Fibroblast of villous mesenchyme (primary cell): ENCODE data around the gene CFAP69. TPM values are rescaled to one million over a fixed set of nuclear protein-coding genes. Genes with fewer than 3 reads are reported as not detected.
"Not testable (repeated sequence)": the region's sequence is repeated elsewhere in the genome, so short reads cannot be mapped to it uniquely, and the experiment has no call there.

Experiments used
- DNase-seq: peaks from one replicate; pipeline ENCODE4 v3.0.0-alpha.2; 2010; ENCODE audit warnings: low read depth
- H3K4me3 ChIP-seq: 2 replicates; pipeline ENCODE4 v1.5.1; 2011; ENCODE audit warnings: low read depth, mild to moderate bottlenecking, low read length
- small RNA-seq: library from RNA; depleted of rRNA; stranded (forward); fragments of <200 nt; gene quantifications from one replicate; pipeline ENCODE3, GENCODE V24; 2012
- total RNA-seq: library from RNA; depleted of rRNA; stranded (reverse); fragments of >200 nt; gene quantifications from 2 replicates; pipeline ENCODE4 v1.2.3, GENCODE V29; 2012
- TF ChIP-seq, protein P1 (sequence below): IDR thresholded peaks from 2 replicates; pipeline ENCODE4 v1.5.1; 2012; ENCODE audit warnings: low read depth, mild to moderate bottlenecking, low read length; ENCODE audit not compliant: insufficient read depth

Gene CFAP69
- total RNA-seq, 1 donor, result 2.6 TPM

GRCh38 chr7:90347759-90348158 lies 102.8 kb downstream of the CFAP69 start:
- TF ChIP-seq, protein P1, sequence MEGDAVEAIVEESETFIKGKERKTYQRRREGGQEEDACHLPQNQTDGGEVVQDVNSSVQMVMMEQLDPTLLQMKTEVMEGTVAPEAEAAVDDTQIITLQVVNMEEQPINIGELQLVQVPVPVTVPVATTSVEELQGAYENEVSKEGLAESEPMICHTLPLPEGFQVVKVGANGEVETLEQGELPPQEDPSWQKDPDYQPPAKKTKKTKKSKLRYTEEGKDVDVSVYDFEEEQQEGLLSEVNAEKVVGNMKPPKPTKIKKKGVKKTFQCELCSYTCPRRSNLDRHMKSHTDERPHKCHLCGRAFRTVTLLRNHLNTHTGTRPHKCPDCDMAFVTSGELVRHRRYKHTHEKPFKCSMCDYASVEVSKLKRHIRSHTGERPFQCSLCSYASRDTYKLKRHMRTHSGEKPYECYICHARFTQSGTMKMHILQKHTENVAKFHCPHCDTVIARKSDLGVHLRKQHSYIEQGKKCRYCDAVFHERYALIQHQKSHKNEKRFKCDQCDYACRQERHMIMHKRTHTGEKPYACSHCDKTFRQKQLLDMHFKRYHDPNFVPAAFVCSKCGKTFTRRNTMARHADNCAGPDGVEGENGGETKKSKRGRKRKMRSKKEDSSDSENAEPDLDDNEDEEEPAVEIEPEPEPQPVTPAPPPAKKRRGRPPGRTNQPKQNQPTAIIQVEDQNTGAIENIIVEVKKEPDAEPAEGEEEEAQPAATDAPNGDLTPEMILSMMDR, result no peak
- DNase-seq, result no peak
- H3K4me3 ChIP-seq, result no peak overlapping the region

GRCh38 chr7:90349305-90349704 lies 104.3 kb downstream of the CFAP69 start:
- TF ChIP-seq, protein P1, result no peak
- no peak overlapping the region for H3K4me3 ChIP-seq
- DNase-seq, result no peak

DNA sequence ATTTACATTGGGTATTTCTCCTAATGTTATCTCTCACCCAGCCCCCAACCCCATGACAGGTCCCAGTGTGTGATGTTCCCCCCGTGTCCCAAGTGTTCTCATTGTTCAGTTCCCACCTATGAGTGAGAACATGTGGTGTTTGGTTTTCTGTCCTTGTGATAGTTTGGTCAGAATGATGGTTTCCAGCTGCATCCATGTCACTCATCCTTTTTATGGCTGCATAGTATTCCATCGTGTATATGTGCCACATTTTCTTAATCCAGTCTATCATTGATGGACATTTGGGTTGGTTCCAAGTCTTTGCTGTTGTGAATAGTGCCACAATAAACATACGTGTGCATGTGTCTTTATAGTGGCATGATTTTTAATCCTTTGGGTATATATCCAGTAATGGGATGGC lies 105.1 kb downstream of the CFAP69 start:
- DNase-seq, H3K4me3 ChIP-seq: not testable (repeated sequence)

DNA sequence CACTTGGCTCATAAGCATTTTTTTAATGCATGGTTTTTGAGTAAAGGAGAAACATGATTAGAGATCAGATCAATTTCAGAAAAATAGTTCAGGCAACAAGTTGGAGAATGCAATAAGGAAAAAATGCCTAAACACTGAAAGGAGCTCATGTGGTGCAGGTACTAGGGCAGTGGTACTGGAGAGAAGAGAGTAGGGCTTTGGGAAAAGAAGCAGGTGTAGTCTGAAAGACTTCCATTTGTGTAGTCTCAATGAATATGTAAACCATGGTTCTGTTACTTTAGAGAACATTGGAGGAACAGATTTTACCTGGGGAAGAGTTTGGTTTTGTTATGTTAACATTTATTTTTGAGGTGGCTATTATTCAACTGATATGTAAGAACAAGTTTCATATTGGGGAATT lies 107.0 kb downstream of the CFAP69 start:
- TF ChIP-seq, protein P1, result no peak
- DNase-seq, result no peak
- no peak overlapping the region for H3K4me3 ChIP-seq

Small RNAs within 50 kb of the gene (small RNA-seq; reads per million reads assigned to genes)
- not detected for gene RF00019

Other genes starting within 250 kb of the CFAP69 start
- gene STEAP1, start 90.7 kb upstream of the CFAP69 start, total RNA-seq, result 12.6 and 21.6 TPM in 2 replicates
- 4.5 and 8.6 TPM in 2 replicates for gene STEAP2, start 33.4 kb upstream of the CFAP69 start, total RNA-seq
- not detected in 2 replicates for gene FAM237B, start 76.1 kb downstream of the CFAP69 start, total RNA-seq
- gene GTPBP10, start 101.5 kb downstream of the CFAP69 start, total RNA-seq, result 16.0 and 16.1 TPM in 2 replicates
- gene CLDN12, start 158.3 kb downstream of the CFAP69 start, total RNA-seq, result 28.3 and 49.2 TPM in 2 replicates
- gene PTTG1IP2, start 224.5 kb downstream of the CFAP69 start, total RNA-seq, result not detected in 2 replicates